Trophoblast cell (in vitro differentiated cells and primary cell): ENCODE results near the gene SBNO2.

ENCODE experiments used
- DNase-seq, 2 donors: peaks; one replicate each; pipeline ENCODE4 v3.0.0-alpha.2; 2016
- H2AFZ ChIP-seq: 2 replicates; pipeline ENCODE4 v1.6.1; 2013; ENCODE audit warnings: low read length, moderate library complexity, mild to moderate bottlenecking; ENCODE audit not compliant: insufficient read depth, poor library complexity
- H2AK5ac ChIP-seq: 2 replicates; pipeline ENCODE4 v1.6.1; 2013; ENCODE audit warnings: mild to moderate bottlenecking, low read length
- H2BK120ac ChIP-seq: 2 replicates; pipeline ENCODE4 v1.6.1; 2013; ENCODE audit warnings: low read length, mild to moderate bottlenecking, moderate library complexity; ENCODE audit not compliant: insufficient read depth, poor library complexity
- H2BK12ac ChIP-seq: 2 replicates; pipeline ENCODE4 v1.6.1; 2013; ENCODE audit warnings: mild to moderate bottlenecking, low read length, moderate library complexity
- H2BK5ac ChIP-seq: 2 replicates; pipeline ENCODE4 v1.6.1; 2013; ENCODE audit warnings: low read length, low read depth, moderate library complexity, mild to moderate bottlenecking; ENCODE audit not compliant: poor library complexity
- H3K14ac ChIP-seq: 2 replicates; pipeline ENCODE4 v1.6.1; 2013; ENCODE audit warnings: mild to moderate bottlenecking, low read length
- H3K18ac ChIP-seq: 2 replicates; pipeline ENCODE4 v1.6.1; 2013; ENCODE audit warnings: mild to moderate bottlenecking, low read length
- H3K23ac ChIP-seq: 2 replicates; pipeline ENCODE4 v1.6.1; 2013; ENCODE audit warnings: low read length
- H3K27ac ChIP-seq: 2 replicates; pipeline ENCODE4 v1.5.1; 2013; ENCODE audit warnings: low read depth, mild to moderate bottlenecking, inconsistent platforms, low read length, moderate library complexity
- H3K27me3 ChIP-seq: 2 replicates; pipeline ENCODE4 v1.6.1; 2013; ENCODE audit warnings: inconsistent platforms, mild to moderate bottlenecking, low read length, moderate library complexity; ENCODE audit not compliant: insufficient read depth
- H3K36me3 ChIP-seq, 2 experiments: 1 replicate in 1 of 2; 2 replicates in 1 of 2; pipeline ENCODE4 v1.6.1; 2013; ENCODE audit warnings: low read length in 2 of 2, mild to moderate bottlenecking in 2 of 2, moderate library complexity in 1 of 2; ENCODE audit not compliant: insufficient read depth in 2 of 2, control insufficient read depth in 1 of 2
- H3K4ac ChIP-seq: 2 replicates; pipeline ENCODE4 v1.6.1; 2013; ENCODE audit warnings: low read depth, mild to moderate bottlenecking, low read length, moderate library complexity
- H3K4me1 ChIP-seq, 2 experiments: 1 replicate in 1 of 2; 2 replicates in 1 of 2; pipeline ENCODE4 v1.6.1; 2013; ENCODE audit warnings: low read length in 2 of 2, mild to moderate bottlenecking in 2 of 2, moderate library complexity in 1 of 2; ENCODE audit not compliant: insufficient read depth in 2 of 2, control insufficient read depth in 1 of 2
- H3K4me2 ChIP-seq: 2 replicates; pipeline ENCODE4 v1.6.1; 2013; ENCODE audit warnings: inconsistent platforms, mild to moderate bottlenecking, low read length, moderate library complexity
- H3K4me3 ChIP-seq: 2 replicates; pipeline ENCODE4 v1.5.1; 2013; ENCODE audit warnings: mild to moderate bottlenecking, low read depth, low read length, inconsistent platforms
- H3K79me1 ChIP-seq: one replicate; pipeline ENCODE4 v1.6.1; 2013; ENCODE audit warnings: low read length
- H3K79me2 ChIP-seq: 2 replicates; pipeline ENCODE4 v1.6.1; 2013; ENCODE audit warnings: low read length, mild to moderate bottlenecking; ENCODE audit not compliant: control insufficient read depth, insufficient read depth, poor library complexity
- H3K9ac ChIP-seq: 2 replicates; pipeline ENCODE4 v1.6.1; 2013; ENCODE audit warnings: mild to moderate bottlenecking, low read length
- H3K9me3 ChIP-seq: 2 replicates; pipeline ENCODE4 v1.6.1; 2013; ENCODE audit warnings: low read depth, mild to moderate bottlenecking, control low read depth, inconsistent platforms, low read length; ENCODE audit not compliant: insufficient read depth
- H4K12ac ChIP-seq: 2 replicates; pipeline ENCODE4 v1.6.1; 2013; ENCODE audit warnings: low read depth, mild to moderate bottlenecking, low read length, moderate library complexity
- H4K8ac ChIP-seq: 2 replicates; pipeline ENCODE4 v1.6.1; 2013; ENCODE audit warnings: low read depth, mild to moderate bottlenecking, low read length, moderate library complexity
- H4K91ac ChIP-seq: one replicate; pipeline ENCODE4 v1.6.1; 2013; ENCODE audit warnings: low read depth, mild to moderate bottlenecking, low read length, moderate library complexity
- WGBS: extraction: QIAGEN DNeasy Blood & Tissue Kit; methylation state at CpG from one replicate; pipeline ENCODE4 v1.1.7; 2013; ENCODE audit warnings: missing lambda C conversion rate; ENCODE audit not compliant: insufficient read length, insufficient coverage; ENCODE audit errors: extremely low coverage; 5-methylcytosine and 5-hydroxymethylcytosine counted together

The SBNO2 gene

DNA sequence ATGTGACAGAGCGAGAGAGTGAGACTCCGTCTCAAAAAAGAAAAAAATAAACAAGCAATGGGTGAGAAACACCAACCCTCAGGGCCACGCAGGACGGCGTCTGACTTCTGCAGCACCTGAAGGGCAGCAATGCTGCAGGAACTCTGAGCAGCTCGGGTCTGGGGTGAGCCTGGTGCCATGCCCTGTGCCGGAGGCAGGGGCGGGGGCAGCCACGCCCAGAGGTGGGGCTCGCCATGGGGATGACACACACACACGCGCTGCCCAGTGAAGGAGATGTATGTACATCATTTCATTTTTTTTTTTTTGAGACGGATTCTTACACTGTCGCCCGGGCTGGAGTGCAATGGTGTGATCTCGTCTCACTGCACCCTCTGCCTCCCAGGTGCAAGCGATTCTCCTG lies 46.0 kb downstream of the SBNO2 start:
- H3K79me1 ChIP-seq: peaks cover 11% of the 10 kb centered on the region
- DNase-seq: no peak

DNA sequence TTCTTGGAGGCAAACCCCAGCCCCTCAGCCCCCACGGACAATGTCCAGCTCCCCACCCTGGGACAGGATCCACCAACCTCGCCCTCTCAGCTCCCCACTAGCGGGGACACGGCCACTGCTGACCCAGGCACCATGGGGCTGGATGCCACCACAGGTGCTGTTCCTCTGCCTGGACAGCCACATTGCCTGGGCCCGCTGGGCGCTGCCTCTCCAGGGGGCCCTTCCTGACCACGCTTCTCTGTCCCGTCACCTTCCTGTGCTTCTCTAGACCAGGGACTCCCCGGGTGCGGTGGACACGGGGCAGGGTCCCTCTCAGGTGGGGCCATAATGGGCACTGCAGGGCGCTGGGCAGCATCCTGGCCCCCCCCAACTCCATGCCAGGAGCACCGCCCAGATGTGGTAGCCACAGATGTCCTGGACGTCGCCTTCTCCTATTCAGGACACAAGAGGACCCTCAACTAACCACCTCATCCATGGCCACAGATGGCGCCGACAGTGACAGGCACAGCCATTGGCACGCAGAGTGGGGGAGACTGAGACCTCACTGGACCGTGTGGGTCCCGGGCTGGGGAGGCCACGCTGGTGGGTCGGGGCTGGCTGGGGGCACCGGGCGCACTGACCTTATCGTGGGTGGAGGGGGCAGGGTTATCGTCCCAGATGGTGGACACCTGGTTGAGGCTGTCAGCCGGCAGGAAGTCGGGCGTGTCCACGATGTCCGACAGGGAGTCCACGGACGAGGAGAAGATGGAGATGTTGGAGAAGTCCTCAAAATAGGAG lies 46.9 kb downstream of the SBNO2 start:
- peaks cover 2% of the 10 kb centered on the region for H3K9me3 ChIP-seq
- DNase-seq: no peak
- no peak overlapping the region for H3K27ac ChIP-seq
- H3K4ac ChIP-seq: no peak overlapping the region
- no CpG with 5 or more reads among the region's 33 CpGs for WGBS
- H3K23ac ChIP-seq: no peak overlapping the region
- H4K91ac ChIP-seq: no peak overlapping the region
- no peak overlapping the region for H2AFZ ChIP-seq
- H3K4me2 ChIP-seq: no peak overlapping the region
- no peak overlapping the region for H3K14ac ChIP-seq
- no peak overlapping the region for H3K9ac ChIP-seq
- H3K18ac ChIP-seq: no peak overlapping the region
- H3K4me3 ChIP-seq: no peak overlapping the region
- H3K79me1 ChIP-seq: peaks cover 8% of the 10 kb centered on the region
- H3K27me3 ChIP-seq: no peaks in the 10 kb centered on the region
- no peak overlapping the region for H4K12ac ChIP-seq
- no peak overlapping the region for H2BK5ac ChIP-seq
- peaks cover 2% of the 10 kb centered on the region for H3K79me2 ChIP-seq
- peaks cover 7 to 11% of the 10 kb centered on the region in 2 experiments for H3K4me1 ChIP-seq
- no peak overlapping the region for H4K8ac ChIP-seq
- H2BK120ac ChIP-seq: no peak overlapping the region
- no peak overlapping the region for H2AK5ac ChIP-seq
- H3K36me3 ChIP-seq: peaks cover 40 to 48% of the 10 kb centered on the region in 2 experiments
- H2BK12ac ChIP-seq: no peak overlapping the region

More for the DNA sequence above, 46.0 kb downstream of the SBNO2 start:
- no peak overlapping the region for H3K14ac ChIP-seq
- H2AFZ ChIP-seq: no peak overlapping the region
- no peaks in the 10 kb centered on the region for H3K27me3 ChIP-seq
- H3K9me3 ChIP-seq: peaks cover 2% of the 10 kb centered on the region
- H3K4me1 ChIP-seq: peaks cover 16% of the 10 kb centered on the region in 2 experiments
- H2BK5ac ChIP-seq: no peak overlapping the region
- no peak overlapping the region for H3K4ac ChIP-seq
- H4K91ac ChIP-seq: no peak overlapping the region
- no peak overlapping the region for H2BK12ac ChIP-seq
- no peak overlapping the region for H4K12ac ChIP-seq
- H3K27ac ChIP-seq: no peak overlapping the region
- H2BK120ac ChIP-seq: no peak overlapping the region
- H3K4me3 ChIP-seq: no peak overlapping the region
- H2AK5ac ChIP-seq: no peak overlapping the region
- H3K23ac ChIP-seq: no peak overlapping the region
- H3K36me3 ChIP-seq: peaks cover 31 to 39% of the 10 kb centered on the region in 2 experiments
- no peak overlapping the region for H3K9ac ChIP-seq
- peaks cover 3% of the 10 kb centered on the region for H3K79me2 ChIP-seq
- H3K18ac ChIP-seq: no peak overlapping the region
- no CpG with 5 or more reads among the region's 17 CpGs for WGBS
- H4K8ac ChIP-seq: no peak overlapping the region
- no peak overlapping the region for H3K4me2 ChIP-seq

DNA sequence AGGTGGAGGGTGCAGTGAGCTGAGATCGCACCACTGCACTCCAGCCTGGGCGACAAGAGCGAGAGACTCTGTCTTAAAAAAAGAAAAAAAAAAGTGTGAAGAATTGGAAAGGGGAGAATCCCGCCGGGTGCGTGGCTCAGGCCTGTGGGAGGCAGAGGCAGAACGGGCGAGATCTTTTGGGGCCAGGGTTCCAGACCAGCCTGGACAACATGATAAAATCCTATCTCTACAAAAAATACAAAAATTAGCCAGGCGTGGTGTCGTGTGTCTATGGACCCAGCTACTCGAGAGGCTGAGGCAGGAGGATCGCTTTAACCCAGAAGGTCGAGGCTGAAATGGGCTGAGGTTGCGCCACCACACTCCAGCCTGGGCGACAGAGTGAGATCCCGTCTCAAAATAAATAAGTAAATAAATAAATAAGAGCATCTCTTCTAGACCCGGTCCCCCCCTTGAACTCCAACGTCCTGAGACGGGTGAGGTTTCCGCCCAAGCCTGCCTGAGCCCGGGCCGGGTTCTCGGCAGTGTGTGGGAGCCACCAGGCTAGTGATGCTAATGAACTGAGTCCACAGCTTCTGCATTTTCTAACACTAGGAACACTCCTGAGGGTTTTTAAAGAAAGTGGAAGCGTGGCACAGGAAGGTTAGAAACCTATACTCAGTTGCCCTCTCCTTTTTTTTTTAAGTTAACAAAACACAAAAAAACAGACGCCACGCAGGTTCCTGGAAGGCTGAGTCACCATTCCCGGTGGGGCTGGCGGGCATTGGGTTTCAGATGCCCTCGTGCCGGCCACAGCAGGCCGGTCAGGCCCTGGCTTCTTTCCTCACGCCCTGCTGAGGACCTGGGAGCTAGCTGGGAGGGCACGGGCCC lies 48.2 kb downstream of the SBNO2 start:
- Histone ChIP-seq H2AK5ac (no peak overlapping the region), H3K9ac (no peak overlapping the region), H3K79me1 (no peaks in the 10 kb centered on the region), H3K4me1 (no peaks in the 10 kb centered on the region), H3K9me3 (peaks cover 2% of the 10 kb centered on the region), H4K12ac (no peak overlapping the region), H2AFZ (no peak overlapping the region), H2BK12ac (no peak overlapping the region), H3K27ac (no peak overlapping the region), H2BK5ac (no peak overlapping the region), H3K23ac (no peak overlapping the region), H2BK120ac (no peak overlapping the region), H4K8ac (no peak overlapping the region), H3K4me3 (no peak overlapping the region), H3K79me2 (no peaks in the 10 kb centered on the region), H3K4me2 (no peak overlapping the region), H3K36me3 (peaks cover 53 to 61% of the 10 kb centered on the region in 2 experiments), H4K91ac (no peak overlapping the region), H3K4ac (no peak overlapping the region), H3K27me3 (no peaks in the 10 kb centered on the region), H3K18ac (no peak overlapping the region), H3K14ac (no peak overlapping the region)
- no peak for DNase-seq
- WGBS: no CpG with 5 or more reads among the region's 33 CpGs

DNA sequence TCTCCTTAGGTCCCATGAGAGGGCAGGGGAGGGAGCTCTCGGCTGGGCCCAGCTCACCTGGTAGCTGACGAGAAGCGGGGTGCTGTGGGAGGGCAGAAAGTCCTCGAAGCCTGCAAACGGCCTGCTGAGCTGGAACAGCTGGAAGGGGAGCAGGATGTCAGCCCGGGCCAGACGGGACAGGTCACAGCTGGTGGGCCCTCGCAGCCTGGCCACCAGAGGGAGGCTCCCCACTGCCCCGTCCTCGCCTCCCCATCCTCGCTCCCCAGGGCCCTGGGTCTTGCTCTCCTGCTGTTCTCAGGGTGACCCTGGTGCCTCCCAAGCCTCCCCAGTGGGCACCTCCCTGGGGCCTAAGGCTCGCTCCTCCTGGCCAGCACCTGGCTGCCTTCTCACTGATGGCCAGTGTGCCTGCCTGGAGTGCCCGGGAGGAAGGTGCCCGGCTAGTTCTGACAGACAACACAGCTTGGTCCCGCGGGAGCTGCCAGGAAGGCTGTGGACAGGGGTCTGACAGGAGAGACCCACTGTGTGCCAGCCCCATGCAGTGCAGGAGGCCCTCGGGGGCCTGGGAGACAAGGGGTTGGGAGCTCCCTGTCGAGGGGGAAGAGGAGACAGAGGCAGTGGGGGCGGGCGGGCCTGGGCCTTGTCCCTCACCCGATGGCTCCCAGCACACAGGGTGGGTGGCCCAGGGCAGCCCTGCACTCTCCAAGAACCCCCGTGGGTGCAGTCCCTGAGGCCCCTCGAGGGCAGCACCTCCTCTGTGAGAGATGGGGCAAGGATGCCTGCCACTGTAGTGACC lies 50.0 kb downstream of the SBNO2 start:
- Histone ChIP-seq H3K79me1 (no peaks in the 10 kb centered on the region), H2BK120ac (no peak overlapping the region), H3K9me3 (peaks cover 2% of the 10 kb centered on the region), H4K8ac (no peak overlapping the region), H3K23ac (no peak overlapping the region), H3K9ac (no peak overlapping the region), H2BK12ac (no peak overlapping the region), H2AK5ac (no peak overlapping the region), H3K4me1 (no peaks in the 10 kb centered on the region), H3K36me3 (peaks cover 69 to 75% of the 10 kb centered on the region in 2 experiments), H2BK5ac (no peak overlapping the region), H4K91ac (no peak overlapping the region), H2AFZ (no peak overlapping the region), H4K12ac (no peak overlapping the region), H3K18ac (no peak overlapping the region), H3K27me3 (no peaks in the 10 kb centered on the region), H3K4me2 (no peak overlapping the region), H3K4ac (no peak overlapping the region), H3K14ac (no peak overlapping the region), H3K79me2 (no peaks in the 10 kb centered on the region), H3K27ac (no peak overlapping the region), H3K4me3 (no peak overlapping the region)
- WGBS: no CpG with 5 or more reads among the region's 23 CpGs
- no peak for DNase-seq
